Left lung (tissue), 10 donors: ENCODE data around the gene PHACTR4. TPM values are rescaled to one million over a fixed set of nuclear protein-coding genes. Genes with fewer than 3 reads are reported as not detected.

Source experiments
- ATAC-seq: fragments of 200-7000 bp; cut with Tn5 transposase; one replicate; pipeline ENCODE4 v1.9.1; 2020; ENCODE audit warnings: moderate library complexity
- DNase-seq, 4 donors: peaks; one replicate each; pipeline ENCODE4 v3.0.0-alpha.2; 2013 to 2020
- H3K27ac ChIP-seq, 2 donors: fragments of 200-600 bp; sonication (generic) in 1 of 2; one replicate each; pipeline versions ENCODE4 v1.5.0 to v1.8.0; 2020 to 2021
- H3K27me3 ChIP-seq, 2 donors: fragments of 200-600 bp; sonication (generic) in 1 of 2; one replicate each; pipeline versions ENCODE4 v1.5.0 to v1.8.0; 2020 to 2021
- H3K36me3 ChIP-seq, 2 donors: fragments of 200-600 bp; sonication (generic) in 1 of 2; one replicate each; pipeline versions ENCODE4 v1.5.0 to v1.8.0; 2020 to 2021
- H3K4me1 ChIP-seq, 2 donors: fragments of 200-600 bp; one replicate each; pipeline ENCODE4 v1.8.0; 2021
- H3K4me3 ChIP-seq, 2 donors: fragments of 200-600 bp; sonication (generic) in 1 of 2; one replicate each; pipeline versions ENCODE4 v1.5.0 to v1.8.0; 2020 to 2021; ENCODE audit warnings: mild to moderate bottlenecking in 1 of 2
- H3K9me3 ChIP-seq, 2 donors: fragments of 200-600 bp; sonication (generic) in 1 of 2; one replicate each; pipeline versions ENCODE4 v1.5.0 to v1.8.0; 2020 to 2021
- CTCF ChIP-seq, 2 donors: fragments of 200-600 bp; sonication (generic) in 1 of 2; IDR thresholded peaks; one replicate each; pipeline versions ENCODE4 v1.5.0 to v1.8.0; 2021; ENCODE audit warnings: antibody characterized with exemption in 2 of 2
- intact Hi-C, 2 donors: fragments of 100-400 bp; cut with DNase I; formaldehyde crosslinking; loops; one replicate each; pipeline versions ENCODE4 v1.11.2 to v1.14.2; 2022
- polyA plus RNA-seq, 6 donors: library from polyadenylated mRNA; unstranded; fragments of 120-200 nt; gene quantifications; one replicate each; pipeline ENCODE4 v1.2.1, GENCODE V29; 2013; ENCODE audit not compliant: insufficient read length in 6 of 6
- total RNA-seq, 2 donors: library from RNA; stranded (reverse); fragmentation: NEBNext Ultra II Directional; extraction: Animal tissue kit (Norgen Biotek cat#: 25700); gene quantifications; one replicate each; pipeline ENCODE4 v1.2.1, GENCODE V29; 2021
- donor health status: DM: no; HTN: yes; CAD: no.
- donor health status: DM: no; HTN: no; CAD: no.

The PHACTR4 gene
- total and polyA plus RNA-seq, 8 donors, result 39.7 to 73.8 (median 65.6) TPM

GRCh38 chr1:28480308-28480707 is 110.8 kb downstream of the PHACTR4 start:
- H3K36me3 ChIP-seq, result peaks cover 3 to 96% of the 10 kb centered on the region in 2 donors
- no peak for DNase-seq
- intact Hi-C loops, result no loop called here

DNA sequence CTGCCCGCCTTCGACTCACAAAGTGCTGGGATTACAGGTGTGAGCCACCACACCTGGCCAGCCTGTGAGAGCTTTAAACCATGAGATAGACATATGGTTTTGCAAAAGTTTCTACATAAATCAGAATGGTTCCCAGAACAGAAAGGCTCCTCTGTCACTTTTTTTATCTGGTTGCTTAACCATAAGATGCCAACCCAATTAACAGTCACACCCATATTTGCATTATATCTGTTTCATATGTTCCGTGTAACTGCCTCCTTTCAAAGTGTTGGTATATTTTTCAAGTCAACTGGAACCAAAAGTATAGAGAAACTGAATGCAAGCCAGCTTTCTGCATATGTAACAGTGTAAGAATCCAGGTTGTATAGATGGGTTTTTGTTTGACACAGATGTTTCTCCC is 112.6 kb downstream of the PHACTR4 start:
- Histone ChIP-seq H3K36me3 (peaks cover 3 to 96% of the 10 kb centered on the region in 2 donors), H3K4me3 (no peak overlapping the region), H3K27ac (no peak overlapping the region), H3K27me3 (no peaks in the 10 kb centered on the region), H3K4me1 (no peaks in the 10 kb centered on the region), H3K9me3 (no peaks in the 10 kb centered on the region)
- ATAC-seq, result no peak
- DNase-seq, result no peak
- intact Hi-C loops, result no loop called here
- TF ChIP-seq CTCF (IDR thresholded peaks at IDR 0.05), result no peak

More at GRCh38 chr1:28480308-28480707, 110.8 kb downstream of the PHACTR4 start:
- no peak overlapping the region for H3K4me3 ChIP-seq
- no peak for TF ChIP-seq CTCF (IDR thresholded peaks at IDR 0.05)
- H3K9me3 ChIP-seq, result no peaks in the 10 kb centered on the region
- ATAC-seq, result no peak
- no peaks in the 10 kb centered on the region for H3K27me3 ChIP-seq
- H3K4me1 ChIP-seq, result no peaks in the 10 kb centered on the region
- no peak overlapping the region for H3K27ac ChIP-seq

DNA sequence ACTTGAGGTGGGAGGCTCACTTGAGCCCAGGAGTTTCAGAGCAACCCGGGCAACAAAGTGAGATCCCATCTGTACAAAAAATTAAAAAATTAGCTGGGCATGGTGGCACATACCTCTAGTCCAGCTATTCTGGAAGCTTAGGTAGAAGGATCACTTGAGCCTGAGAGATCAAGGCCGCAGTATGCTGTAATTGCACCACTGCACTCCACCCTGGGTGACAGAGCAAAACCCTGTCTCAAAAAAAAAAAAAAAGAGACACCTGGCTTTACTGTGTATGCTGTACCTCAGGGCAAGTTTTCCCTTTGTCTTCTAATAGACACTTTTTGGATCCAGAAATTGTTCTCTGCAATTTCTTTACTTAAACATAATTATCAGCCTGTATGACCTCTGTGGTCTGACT is 113.2 kb downstream of the PHACTR4 start:
- Histone ChIP-seq H3K9me3 (no peaks in the 10 kb centered on the region), H3K4me1 (no peaks in the 10 kb centered on the region), H3K36me3 (peaks cover 3 to 95% of the 10 kb centered on the region in 2 donors), H3K27ac (no peak overlapping the region), H3K4me3 (no peak overlapping the region), H3K27me3 (no peaks in the 10 kb centered on the region)
- no peak for TF ChIP-seq CTCF (IDR thresholded peaks at IDR 0.05)
- DNase-seq, result no peak
- intact Hi-C loops, result no loop called here
- no peak for ATAC-seq

DNA sequence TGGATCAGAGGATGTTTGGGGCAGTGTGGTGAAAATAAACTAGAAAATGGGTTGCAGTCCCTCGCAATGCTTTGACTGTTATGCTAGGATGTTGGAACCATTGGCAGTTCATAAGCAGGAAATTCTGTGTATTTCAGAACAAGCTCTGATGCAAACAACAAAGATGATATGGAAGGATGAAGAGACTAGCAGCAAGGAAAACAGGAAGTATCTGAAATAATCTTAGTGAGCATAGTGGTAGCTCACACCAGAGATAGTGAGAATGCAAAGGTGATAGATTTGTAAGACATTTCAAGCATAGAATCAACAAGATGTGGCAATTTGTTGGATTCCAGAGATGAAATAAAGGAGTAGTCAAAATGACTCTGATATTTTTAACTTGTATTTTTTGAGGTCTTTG is 125.2 kb downstream of the PHACTR4 start:
- H3K4me3 ChIP-seq, result no peak overlapping the region
- no peaks in the 10 kb centered on the region for H3K4me1 ChIP-seq
- no peak for DNase-seq
- no peaks in the 10 kb centered on the region for H3K9me3 ChIP-seq
- intact Hi-C loops, result no loop called here
- H3K27ac ChIP-seq, result peak overlapping the region in 1 of 2 donors; percentile 4
- no peak for ATAC-seq
- peaks cover 0 to 87% of the 10 kb centered on the region in 2 donors for H3K36me3 ChIP-seq
- no peaks in the 10 kb centered on the region for H3K27me3 ChIP-seq
- no peak for TF ChIP-seq CTCF (IDR thresholded peaks at IDR 0.05)

DNA sequence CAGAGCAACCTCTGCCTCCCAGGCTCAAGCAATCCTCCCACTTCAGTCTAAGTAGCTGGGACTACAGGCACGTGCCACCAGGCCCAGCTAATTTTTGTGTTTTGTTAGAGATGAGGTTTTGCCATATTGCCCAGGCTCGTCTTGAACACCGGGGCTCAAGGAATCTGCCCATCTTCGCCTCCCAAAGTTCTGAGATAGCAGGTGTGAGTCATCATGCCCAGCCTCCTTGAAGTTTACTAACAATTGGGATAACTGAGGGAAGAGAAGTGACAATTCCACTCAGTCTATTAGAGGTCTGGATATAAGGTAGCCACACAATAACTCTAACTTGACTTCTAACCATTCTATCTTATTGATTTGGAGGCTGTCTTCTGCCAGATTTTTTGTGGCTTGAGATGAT is 130.0 kb downstream of the PHACTR4 start:
- Histone ChIP-seq H3K4me1 (peaks cover 0 to 3% of the 10 kb centered on the region in 2 donors), H3K27me3 (no peaks in the 10 kb centered on the region), H3K9me3 (no peaks in the 10 kb centered on the region), H3K4me3 (no peak overlapping the region), H3K36me3 (peaks cover 0 to 40% of the 10 kb centered on the region in 2 donors), H3K27ac (no peak overlapping the region)
- intact Hi-C loops, result no loop called here
- ATAC-seq, result no peak
- no peak for TF ChIP-seq CTCF (IDR thresholded peaks at IDR 0.05)
- no peak for DNase-seq
